HG03342 (cell line): ENCODE measurements around the gene SNCAIP.

Experiments used
- ATAC-seq: cut with Tn5 transposase; IDR thresholded peaks from one replicate; pipeline ENCODE4 v1.9.1; 2021; ENCODE audit warnings: mild to moderate bottlenecking, moderate library complexity; ENCODE audit not compliant: unreplicated experiment

The SNCAIP gene

GRCh38 chr5:122492675-122493074, 180.6 kb downstream of the SNCAIP start:
- ATAC-seq = no peak

- no peak for ATAC-seq
Observed at GRCh38 chr5:122493091-122494021, 181.3 kb downstream of the SNCAIP start.

DNA sequence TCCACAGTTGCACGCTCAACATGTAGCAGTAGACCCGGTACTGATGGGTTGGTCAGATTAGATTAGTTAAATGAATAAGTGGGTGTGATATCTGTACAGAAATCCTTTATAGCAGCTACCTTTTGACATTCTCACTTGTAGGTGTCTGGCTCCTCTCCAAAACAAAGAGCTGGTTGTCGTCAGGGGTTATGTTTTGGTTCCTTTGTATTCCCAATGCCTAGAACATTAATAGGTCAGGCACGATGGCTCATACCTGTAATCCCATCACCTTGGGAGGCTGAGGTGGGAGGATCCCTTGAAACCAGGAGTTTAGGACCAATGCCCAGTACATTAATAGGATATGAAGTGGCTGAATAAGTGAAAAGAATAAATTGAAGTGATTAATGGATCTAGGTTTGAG, 182.1 kb downstream of the SNCAIP start:
- ATAC-seq = no peak

DNA sequence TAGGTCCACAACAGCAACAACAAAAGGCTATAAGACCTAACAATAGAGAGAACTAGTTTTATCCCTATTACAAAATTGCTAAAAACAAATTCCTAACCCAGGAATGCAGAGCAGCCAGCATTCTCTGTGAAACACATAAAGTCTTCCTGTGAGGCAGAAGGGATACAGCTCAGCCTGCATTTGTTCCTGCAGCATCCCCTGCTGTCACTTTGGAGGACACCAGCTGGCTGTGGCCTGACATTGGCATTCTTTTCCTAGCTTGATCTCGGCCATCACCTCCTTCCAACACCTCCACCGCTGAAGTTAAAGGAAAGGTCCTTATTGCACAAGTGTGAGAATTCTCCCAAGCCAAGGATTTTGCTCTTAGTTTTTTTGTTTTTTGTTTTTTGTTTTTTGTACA, 186.1 kb downstream of the SNCAIP start:
- ATAC-seq = no peak

DNA sequence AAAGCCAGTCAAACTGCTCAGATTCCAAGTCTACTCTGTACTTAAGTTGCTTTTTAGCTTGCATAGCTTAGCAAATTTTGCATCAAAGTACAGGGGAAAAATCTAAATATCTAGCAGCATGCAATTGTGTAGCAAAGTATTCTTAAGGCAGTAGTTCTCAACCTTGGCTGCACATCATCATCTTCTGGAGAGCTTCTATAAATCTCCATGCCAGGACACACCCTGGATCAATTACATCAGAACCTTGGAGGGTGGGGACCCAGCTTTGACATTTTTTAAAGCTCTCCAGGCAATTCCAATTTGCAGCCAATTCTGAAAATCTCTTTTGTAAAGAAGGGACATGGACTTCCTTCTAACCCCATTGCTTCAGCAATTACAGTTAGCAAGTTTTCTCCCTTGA, 187.5 kb downstream of the SNCAIP start:
- ATAC-seq = no peak

- ATAC-seq = no peak
Observed at GRCh38 chr5:122500245-122501088, 188.4 kb downstream of the SNCAIP start.

DNA sequence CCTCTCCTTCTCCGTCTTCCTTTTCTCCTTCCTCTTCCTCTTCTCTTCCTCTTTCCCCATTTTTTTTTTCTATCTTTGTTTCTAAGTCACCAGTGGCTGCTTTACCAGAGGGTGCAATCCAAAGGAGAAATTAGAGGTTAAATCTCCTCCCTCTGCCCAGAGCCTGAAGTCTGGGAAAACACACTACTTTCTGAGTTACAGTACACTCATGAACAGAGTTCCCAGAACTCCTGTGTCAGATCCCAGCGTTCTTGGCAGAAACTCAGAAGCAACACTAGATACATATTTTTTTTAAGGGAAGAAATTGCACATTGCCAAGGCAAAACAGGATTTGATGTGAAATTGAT, 189.0 kb downstream of the SNCAIP start:
- no peak for ATAC-seq

DNA sequence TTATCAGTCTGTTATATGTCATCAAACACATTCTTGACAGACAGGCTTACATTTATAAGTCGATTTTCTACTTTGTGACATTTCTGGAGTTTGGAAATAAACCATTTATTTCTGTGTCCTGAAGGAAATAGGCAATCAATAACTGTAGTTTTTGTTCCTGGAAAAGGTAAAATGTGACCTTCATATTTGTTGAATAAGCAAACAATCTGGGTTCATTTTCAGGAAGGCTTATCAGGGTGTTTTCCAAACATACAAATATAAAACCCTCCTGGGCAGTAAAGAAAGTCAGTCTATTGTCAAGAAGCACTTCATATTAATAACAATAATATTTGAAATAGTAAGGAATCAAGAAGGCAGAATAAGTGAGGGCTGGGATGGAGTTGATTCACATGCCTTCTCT, 195.0 kb downstream of the SNCAIP start:
- ATAC-seq = no peak

DNA sequence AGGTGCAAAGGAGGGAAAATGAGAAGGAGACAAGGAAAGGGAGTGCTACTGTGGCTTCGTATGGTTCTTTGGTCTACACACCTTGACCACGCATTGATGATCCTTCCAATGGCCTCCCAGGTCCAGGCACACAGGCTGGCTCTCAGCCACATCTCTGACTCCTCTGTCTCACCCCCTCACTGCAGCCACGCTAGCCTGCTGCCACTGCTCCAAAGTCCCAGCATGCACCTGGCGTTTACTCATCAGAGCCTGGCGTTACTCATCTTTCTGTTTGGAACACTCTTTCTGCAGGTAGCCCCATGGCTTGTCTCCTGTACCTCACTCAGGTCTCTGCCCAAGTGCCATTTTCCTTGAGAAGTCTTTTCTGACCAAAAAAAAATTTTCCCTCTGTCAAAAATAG, 195.5 kb downstream of the SNCAIP start:
- no peak for ATAC-seq

DNA sequence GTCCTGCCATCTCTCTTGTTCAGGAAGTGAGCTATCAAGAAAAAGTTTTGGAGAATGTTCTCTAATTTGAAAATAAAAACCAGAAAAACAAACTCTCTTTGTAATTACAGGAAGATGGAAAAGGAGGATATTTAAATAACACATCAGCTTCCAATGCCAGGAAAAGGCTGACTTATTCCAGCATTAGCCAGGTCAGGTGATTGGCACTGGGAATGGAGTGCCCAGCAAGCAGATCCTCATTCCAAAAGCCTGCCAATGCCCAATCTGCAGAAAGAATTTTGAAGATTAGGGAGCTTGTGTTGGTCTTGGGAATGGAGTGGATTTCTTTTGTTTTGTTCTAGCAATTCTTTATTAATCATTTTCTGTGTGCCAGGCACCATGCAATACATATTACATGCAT, 196.6 kb downstream of the SNCAIP start:
- no peak for ATAC-seq
